Fibroblast of skin of abdomen (primary cell): ENCODE results near the gene TYSND1.
"Not testable (repeated sequence)": the region's sequence is repeated elsewhere in the genome, so short reads cannot be mapped to it uniquely, and the experiment has no call there.

Experiments used
- DNase-seq: peaks from one replicate; pipeline ENCODE4 v3.0.0-alpha.2; 2013

TYSND1 gene

DNA sequence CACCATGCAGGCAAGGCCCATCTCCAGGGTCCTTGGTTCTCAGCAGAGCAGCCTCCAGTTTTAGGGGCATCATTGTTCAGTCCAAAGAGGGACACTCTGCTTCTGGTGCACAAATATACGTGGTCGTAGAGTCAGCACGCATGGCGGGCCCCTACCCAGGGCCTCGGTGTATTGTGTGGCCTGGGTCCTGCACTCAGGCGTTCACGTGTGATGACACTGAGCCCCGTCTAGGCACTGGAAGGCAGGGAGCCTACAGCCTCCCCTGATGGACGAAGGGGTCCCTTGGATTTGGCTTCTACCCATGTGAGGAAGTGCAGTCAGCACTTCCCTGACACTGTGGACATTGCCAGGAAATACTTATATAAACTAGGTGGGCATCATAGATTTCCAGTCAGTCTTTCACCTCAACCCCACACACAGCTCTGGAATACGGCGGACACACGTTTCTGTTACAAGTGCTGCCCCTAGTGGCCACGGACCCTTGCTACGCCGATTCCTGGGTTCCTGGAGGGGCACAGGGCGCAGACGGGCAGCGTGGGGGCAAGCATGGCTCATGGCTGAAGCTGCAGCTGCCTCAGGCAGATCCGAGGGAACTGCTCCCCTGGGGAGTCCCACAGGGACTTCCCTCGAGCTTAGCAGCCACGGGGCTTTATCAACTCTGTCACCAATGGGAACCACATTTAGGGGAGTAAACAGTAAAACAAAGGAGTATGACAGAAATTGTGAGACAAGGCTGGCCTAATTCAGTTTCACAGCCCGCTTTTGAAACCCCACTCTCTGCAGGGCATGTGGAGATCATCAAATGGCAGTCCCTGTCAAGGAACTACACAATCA lies 39.3 kb downstream of the TYSND1 start:
- no peak for DNase-seq

DNA sequence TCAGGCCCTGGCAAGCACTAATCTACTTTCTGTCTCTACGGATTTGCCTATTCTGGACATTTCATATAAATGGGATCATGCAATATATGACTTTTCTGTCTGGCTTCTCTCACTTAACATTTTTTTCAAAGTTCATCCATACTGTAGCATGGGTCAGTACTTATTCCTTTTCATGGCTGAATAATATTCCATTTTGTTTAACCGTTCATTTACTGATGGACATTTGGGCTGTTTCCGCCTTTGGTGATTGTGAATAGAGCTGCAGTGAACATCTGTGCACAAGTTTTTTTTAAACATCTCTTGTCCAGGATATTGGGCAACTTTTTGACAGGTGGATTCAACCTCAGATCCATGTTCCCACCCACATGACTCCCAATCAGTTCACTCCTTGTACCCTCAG lies 44.8 kb downstream of the TYSND1 start:
- no peak for DNase-seq

DNA sequence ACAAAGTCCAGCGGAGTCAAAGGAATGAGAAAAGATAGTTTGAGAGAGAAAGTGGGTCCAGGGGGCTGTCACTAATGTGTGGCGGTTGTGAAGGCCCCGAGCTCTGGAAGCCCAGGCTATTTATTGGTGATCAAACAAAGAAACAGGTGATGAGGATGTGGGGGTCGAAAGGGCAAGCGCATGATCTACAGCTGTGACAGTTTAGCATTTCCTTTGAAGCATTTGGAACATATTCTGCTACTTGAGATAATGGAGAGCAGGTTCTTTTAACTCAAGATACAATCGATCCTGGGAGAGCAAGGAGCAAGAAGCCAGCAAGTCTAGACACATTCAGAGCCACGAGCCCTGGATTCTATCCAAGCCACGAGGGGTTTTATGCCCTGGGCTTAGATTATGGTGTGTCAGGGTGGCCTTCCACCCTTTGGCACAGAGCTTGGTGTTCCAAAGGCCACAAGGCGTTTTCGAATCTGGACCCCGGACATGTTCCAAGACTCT lies 45.4 kb downstream of the TYSND1 start:
- not testable (repeated sequence) for DNase-seq

DNA sequence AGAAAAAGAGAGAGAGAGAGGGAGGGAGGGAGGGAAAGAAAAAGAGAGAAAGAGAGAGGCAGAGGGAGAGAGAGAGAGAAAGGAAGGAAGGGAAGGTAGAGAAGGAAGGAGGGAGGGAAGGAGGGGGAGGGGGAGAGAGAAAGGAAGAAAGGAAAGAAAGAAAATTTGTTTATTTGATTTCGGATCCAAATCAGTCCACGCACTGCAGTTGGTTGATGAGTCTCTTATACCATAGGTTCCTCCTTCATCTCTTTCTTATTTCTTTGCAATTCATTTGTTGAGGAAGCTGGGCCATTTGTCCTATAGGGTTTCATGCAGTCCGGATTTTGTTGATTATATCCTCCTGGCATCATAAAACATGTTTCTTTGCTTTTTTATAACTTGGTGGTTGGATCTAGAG lies 48.2 kb downstream of the TYSND1 start:
- DNase-seq: no peak

DNA sequence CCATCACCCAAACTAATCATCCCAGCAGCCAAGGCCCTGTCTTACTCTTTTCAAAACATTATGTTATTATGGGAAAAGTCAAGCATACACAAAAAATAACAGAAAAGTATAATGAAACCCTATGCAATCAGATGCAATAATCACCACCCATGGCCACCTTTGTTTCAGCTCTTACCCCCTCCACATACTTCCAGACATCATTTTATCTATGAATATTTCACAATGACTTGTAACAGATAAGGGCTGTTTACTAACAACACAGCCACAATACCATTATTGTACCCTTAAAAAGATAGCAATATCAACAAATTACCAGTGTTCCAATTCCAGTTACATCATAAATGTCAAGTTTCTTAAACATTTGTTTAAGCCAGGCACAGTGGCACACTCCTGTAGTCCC lies 49.0 kb downstream of the TYSND1 start:
- no peak for DNase-seq

DNA sequence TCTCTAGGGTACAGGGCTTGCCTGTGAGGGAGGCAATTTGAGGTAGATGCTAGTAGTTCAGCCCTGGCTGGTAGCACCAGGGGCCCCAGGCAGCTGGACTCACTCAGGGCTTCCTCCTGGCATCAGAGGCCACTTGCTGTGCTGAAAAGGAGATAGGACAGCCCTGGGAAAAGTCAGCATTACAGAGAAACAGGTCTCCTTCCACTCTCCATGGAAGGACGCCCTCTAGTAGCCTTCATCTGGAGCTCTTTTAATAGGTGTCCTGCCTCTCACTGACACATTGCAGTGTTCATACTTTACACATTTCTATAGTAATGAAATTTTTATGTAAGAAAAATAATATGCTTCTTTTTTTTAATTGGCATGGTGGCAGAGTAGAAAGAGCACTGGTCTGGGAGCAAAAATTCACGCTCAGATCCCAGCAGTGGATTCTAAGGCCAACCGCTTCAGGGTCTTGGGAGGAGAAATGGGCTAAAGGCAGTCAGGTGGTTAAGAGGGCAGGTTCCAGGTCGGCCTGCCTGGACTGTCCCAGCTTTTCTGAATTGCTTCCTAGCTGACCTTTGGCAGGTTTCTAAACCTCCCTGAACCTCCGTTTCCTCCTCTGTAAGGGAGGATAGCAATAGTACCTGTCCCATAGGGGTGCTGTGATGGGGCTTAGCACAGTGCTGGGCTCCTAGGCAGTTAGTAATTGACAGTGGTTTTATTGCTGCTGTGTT lies 49.6 kb downstream of the TYSND1 start:
- DNase-seq: no peak

DNA sequence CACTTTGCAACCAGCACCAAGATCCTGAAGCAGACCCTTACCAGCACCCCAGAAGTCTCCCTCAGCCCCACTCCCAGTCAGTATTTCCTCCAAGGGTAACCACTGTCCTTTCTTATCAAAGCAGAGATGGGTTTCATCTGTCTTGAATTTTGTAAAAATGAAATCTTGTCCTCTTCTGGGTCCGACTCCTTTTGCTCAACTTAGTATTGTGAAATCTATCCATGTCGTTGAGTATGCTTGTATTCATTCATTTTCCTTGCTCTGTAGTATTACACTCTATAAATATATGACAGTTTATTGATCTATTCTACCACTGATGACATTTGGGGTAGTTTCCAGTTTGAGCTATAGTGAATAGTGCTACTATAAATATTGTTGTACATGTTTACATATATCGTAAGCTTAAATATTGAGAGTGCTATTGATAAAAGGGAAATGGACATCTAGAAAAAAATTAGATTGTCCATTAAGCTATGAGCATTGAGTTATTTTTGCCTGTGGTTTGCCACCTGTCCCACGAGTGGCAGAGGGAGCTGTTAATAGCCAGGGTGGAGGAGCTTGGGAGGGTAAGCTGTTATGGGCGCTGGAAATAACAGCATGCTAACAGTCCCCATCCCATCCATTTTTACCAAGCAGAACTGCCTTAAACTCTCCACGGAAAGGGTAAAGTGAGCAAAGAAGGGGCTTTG lies 50.3 kb downstream of the TYSND1 start:
- no peak for DNase-seq

DNA sequence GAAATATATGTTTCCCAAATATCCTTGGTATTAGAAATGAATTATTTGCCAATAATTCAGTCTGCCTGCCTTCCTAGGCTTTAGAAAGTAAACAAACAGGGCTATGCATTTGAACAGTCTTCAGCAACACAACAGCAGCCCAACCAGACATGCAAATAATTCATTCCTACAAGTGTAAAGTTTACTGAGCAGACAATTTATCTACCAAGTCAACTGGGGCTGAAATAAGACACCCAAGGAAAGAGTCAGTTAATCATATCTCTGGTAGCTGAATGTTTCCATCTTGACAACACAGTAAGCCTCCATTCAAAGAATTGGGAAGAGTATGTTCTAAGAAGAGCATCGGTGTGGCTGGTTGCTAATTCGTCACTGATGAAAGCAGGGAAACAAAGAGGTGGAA lies 52.2 kb downstream of the TYSND1 start:
- no peak for DNase-seq

DNA sequence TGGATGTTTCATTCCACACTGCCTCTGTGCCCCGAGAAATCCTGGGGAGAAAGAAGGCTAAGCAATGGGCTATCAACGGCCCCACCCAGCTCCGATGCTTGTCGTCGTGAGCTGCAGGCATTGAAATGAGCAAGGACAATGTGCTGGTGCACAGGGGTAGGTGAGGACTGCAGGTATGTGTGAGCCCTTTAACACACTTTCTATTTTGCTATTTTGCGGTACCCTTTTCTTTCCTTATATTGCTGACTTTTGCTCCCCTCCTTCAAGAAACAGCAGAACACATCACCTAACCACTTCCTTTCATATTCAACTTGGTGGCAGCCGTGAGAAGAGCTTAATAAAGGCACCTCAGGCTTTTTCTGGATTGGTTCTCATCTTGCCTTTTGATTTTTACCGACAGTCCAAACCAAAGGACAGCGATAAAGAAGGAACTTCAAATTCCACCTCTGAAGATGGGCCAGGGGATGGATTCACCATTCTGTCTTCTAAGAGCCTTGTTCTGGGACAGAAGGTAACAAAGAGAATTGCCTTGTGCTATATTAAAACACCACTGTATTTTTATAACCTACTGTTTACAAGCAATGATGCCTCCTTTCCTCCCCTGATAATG lies 53.1 kb downstream of the TYSND1 start:
- no peak for DNase-seq

DNA sequence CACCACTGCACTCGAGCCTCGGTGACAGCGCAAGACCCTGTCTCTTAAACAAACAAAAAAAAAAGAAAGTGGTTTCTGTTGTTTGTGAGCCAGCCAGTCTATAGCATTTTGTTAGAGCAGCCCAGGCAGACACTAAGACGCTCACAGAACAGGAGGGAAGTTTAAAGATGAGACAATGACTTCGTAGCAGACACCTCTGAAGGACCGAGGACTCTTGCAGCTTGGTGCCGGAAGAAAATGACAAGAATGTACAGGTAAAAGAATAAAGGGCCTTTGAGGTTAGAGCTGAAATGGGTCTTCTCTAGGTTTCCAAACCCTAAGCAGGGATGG lies 54.1 kb downstream of the TYSND1 start:
- no peak for DNase-seq

DNA sequence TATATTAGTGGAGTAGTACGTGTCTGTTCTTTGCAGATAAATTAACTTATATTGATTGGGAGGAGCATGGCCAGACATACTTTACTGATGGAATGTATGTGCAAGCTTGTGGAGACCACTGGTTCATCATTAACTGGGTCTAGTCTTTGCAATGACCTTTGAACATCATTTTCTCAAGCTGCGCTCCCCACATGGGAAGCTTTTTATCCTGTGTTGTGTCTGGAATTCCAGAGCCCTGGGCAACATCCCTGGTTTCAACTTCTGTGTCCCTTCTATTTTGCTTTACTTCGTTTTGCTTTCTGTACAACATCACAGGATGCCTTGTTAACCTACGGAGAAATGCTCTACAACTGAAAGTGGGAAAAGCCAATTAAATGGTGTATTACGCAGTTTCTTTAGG lies 55.5 kb downstream of the TYSND1 start:
- DNase-seq: no peak

DNA sequence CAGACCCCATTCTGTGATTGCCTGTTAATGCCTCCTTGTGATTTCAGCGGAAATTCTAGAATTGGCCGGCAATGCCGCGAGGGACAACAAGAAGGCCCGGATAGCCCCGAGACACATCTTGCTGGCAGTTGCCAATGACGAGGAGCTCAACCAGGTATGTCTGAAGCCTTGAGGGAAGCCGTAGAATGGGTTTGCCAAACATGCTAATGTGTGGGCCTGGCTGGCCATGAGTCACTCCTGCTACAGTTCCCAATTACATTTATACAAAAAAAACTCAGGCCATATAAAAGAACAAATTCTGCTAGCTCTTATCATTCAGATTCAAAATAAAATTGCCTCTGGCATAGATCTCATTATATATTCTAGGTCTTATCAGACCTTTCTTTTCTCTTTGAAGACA lies 56.5 kb downstream of the TYSND1 start:
- no peak for DNase-seq

DNA sequence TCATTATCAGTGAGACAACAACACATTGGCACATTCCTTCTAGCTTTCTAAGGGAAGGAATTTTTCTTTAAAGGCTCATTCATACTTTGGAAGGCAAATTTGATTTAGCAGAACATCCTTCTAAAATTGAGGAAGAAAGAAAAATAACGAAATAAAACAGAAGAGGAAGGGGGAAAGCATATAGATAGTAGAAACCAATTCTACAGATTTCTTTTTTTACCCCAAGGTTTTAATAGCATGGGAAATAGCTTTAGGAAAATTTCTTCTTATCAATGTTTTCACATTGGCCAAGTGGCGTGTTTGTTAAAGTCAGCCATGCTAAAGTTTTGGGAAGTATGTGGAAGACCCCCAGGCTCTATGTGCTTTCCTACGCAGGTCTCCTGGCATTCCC lies 58.2 kb downstream of the TYSND1 start:
- DNase-seq: no peak
